Measurements from ENCODE around the gene SPHKAP. TPM values are rescaled to one million over a fixed set of nuclear protein-coding genes. Genes with fewer than 3 reads are reported as not detected.

The SPHKAP gene
- total RNA-seq, 2 donors from 2014 or later, result not detected

- DNase-seq, result no peak
- ATAC-seq, result no peak
- TF ChIP-seq POLR2A (IDR thresholded peaks at IDR 0.05), result no peak
- TF ChIP-seq, protein P1, sequence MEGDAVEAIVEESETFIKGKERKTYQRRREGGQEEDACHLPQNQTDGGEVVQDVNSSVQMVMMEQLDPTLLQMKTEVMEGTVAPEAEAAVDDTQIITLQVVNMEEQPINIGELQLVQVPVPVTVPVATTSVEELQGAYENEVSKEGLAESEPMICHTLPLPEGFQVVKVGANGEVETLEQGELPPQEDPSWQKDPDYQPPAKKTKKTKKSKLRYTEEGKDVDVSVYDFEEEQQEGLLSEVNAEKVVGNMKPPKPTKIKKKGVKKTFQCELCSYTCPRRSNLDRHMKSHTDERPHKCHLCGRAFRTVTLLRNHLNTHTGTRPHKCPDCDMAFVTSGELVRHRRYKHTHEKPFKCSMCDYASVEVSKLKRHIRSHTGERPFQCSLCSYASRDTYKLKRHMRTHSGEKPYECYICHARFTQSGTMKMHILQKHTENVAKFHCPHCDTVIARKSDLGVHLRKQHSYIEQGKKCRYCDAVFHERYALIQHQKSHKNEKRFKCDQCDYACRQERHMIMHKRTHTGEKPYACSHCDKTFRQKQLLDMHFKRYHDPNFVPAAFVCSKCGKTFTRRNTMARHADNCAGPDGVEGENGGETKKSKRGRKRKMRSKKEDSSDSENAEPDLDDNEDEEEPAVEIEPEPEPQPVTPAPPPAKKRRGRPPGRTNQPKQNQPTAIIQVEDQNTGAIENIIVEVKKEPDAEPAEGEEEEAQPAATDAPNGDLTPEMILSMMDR (IDR thresholded peaks at IDR 0.05), result no peak
- Histone ChIP-seq H3K36me3 (replicated peaks in 1 of 2; ENCODE audit: insufficient read depth in 1 of 2, low read depth in 2 of 2) (no peaks in the 10 kb centered on the region), H3K27ac (no peak overlapping the region), H3K4me1 (no peaks in the 10 kb centered on the region), H3K9me3 (no peaks in the 10 kb centered on the region), H3K27me3 (no peaks in the 10 kb centered on the region), H3K4me3 (no peak overlapping the region)
- intact Hi-C loops (cut with DNase I), result no loop called here
- 58 to 65% methylated on average over 2 of the region's 2 CpGs for WGBS, 2 donors
Observed at GRCh38 chr2:227932403-227932802, 249.1 kb downstream of the SPHKAP start.

DNA sequence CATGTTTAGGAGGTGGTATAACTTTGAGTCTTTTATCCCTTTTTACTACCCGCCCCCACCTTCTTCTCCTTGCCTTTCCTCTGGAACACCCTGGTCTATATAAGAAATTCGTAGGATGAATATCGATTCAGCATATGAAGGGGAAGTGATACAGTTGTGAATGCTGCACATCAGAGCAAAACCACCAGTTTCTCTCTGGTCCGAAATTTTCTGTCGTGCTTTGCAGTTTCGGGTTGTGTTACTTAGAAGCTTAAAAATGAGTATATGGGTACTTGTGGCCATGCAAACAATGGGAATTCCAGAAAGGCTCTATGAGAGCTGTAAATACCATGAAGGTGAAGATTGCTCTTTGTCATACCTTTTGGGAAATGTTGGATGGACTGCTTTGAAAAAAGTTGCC is 249.5 kb downstream of the SPHKAP start:
- 79 to 80% methylated on average over 6 of the region's 6 CpGs for WGBS, 2 donors
- no peak for ATAC-seq
- DNase-seq, result no peak
- intact Hi-C loops (cut with DNase I), result no loop called here
- Histone ChIP-seq H3K27me3 (no peaks in the 10 kb centered on the region), H3K27ac (no peak overlapping the region), H3K36me3 (replicated peaks in 1 of 2; ENCODE audit: insufficient read depth in 1 of 2, low read depth in 2 of 2) (no peaks in the 10 kb centered on the region), H3K4me3 (no peak overlapping the region), H3K4me1 (no peaks in the 10 kb centered on the region), H3K9me3 (no peaks in the 10 kb centered on the region)
- no peak for TF ChIP-seq POLR2A (IDR thresholded peaks at IDR 0.05)
- TF ChIP-seq, protein P1 (IDR thresholded peaks at IDR 0.05), result no peak

Small RNA genes lying within 50 kb of the gene (small RNA-seq; reads per million reads assigned to genes)
- not detected for gene RNU6-624P
